Adrenal gland (tissue), 5 donors: ENCODE results near the gene HS3ST5.

Experiments
- POLR2A ChIP-seq, 2 donors: fragments of 450-650 bp; IDR thresholded peaks; one replicate each; pipeline ENCODE4 v1.6.1; 2017; ENCODE audit warnings: antibody characterized with exemption in 2 of 2, mild to moderate bottlenecking in 2 of 2, moderate library complexity in 1 of 2
- TF ChIP-seq, protein P1 (sequence below), 6 experiments: fragments of 450-650 bp in 4 of 6; fragments of 200-600 bp in 2 of 6; sonication (generic) in 1 of 6; IDR thresholded peaks; 1 replicate in 5 of 6; 2 replicates in 1 of 6; pipeline versions ENCODE4 v1.5.1 to v1.8.0; 2016 to 2021; ENCODE audit warnings: antibody characterized with exemption in 6 of 6, mild to moderate bottlenecking in 2 of 6, moderate library complexity in 1 of 6
- donor health status: DM: no; HTN: no; CAD: no.

DNA sequence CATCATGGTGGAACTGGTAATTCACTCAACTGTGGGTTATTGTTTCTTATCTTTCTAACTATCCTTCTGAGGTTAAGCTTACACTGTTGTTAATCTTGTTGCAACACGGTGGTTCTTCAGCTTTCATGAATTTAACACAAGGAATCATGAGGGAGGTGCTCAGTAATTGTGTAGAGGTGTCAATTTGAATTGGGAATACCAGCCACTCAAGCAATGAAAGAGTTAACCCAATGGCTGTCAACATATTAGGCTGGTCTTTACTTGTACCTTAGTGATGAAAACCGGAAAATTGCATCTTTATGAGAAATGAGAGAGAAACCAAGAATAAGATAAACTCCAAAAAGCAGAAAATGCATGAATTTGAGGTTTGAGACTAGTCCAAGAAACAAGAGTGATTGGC is 95.7 kb downstream of the HS3ST5 start:
- TF ChIP-seq, protein P1, sequence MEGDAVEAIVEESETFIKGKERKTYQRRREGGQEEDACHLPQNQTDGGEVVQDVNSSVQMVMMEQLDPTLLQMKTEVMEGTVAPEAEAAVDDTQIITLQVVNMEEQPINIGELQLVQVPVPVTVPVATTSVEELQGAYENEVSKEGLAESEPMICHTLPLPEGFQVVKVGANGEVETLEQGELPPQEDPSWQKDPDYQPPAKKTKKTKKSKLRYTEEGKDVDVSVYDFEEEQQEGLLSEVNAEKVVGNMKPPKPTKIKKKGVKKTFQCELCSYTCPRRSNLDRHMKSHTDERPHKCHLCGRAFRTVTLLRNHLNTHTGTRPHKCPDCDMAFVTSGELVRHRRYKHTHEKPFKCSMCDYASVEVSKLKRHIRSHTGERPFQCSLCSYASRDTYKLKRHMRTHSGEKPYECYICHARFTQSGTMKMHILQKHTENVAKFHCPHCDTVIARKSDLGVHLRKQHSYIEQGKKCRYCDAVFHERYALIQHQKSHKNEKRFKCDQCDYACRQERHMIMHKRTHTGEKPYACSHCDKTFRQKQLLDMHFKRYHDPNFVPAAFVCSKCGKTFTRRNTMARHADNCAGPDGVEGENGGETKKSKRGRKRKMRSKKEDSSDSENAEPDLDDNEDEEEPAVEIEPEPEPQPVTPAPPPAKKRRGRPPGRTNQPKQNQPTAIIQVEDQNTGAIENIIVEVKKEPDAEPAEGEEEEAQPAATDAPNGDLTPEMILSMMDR (IDR thresholded peaks at IDR 0.05), result no peak
- TF ChIP-seq POLR2A (IDR thresholded peaks at IDR 0.05), result no peak
